H1 (cell line): ENCODE data around the gene NABP1. TPM values are rescaled to one million over a fixed set of nuclear protein-coding genes. Genes with fewer than 3 reads are reported as not detected.

Experiments
- CTCF ChIA-PET: fragments of 300-600 bp; sonication (Branson Sonifier 250); formaldehyde crosslinking; loops from one replicate; lab custom pipeline; 2021; ENCODE audit not compliant: partially characterized antibody; lab: Charles Lee
- POLR2A ChIA-PET: fragments of 300-600 bp; sonication (Branson Sonifier 250); formaldehyde crosslinking; loops from one replicate; lab custom pipeline; 2021; ENCODE audit warnings: inconsistent platforms; ENCODE audit not compliant: partially characterized antibody; lab: Charles Lee
- DNase-seq, 2 experiments: peaks; one replicate each; pipeline versions ENCODE4 v3.0.0 to v3.0.0-alpha.2; 2010 to 2022; ENCODE audit warnings: low spot score in 2 of 2, low read depth in 1 of 2, mixed read lengths in 1 of 2
- FAIRE-seq: peaks from 2 replicates; lab custom pipeline; 2011; peaks lifted over from hg19 to GRCh38; lab: Jason Lieb, UNC
- H2AFZ ChIP-seq: 2 replicates; pipeline ENCODE4 v1.8.1; 2012; ENCODE audit warnings: low read length, inconsistent platforms
- H2AK5ac ChIP-seq: 2 replicates; pipeline ENCODE4 v1.6.1; 2013; ENCODE audit warnings: low read depth, low read length
- H2BK120ac ChIP-seq: replicated peaks from 2 replicates; pipeline ENCODE3; 2013; ENCODE audit warnings: low read depth, low read length, inconsistent platforms
- H2BK12ac ChIP-seq: 2 replicates; pipeline ENCODE4 v1.6.1; 2013; ENCODE audit warnings: low read depth, low read length
- H2BK15ac ChIP-seq: 2 replicates; pipeline ENCODE4 v1.6.1; 2013; ENCODE audit warnings: low read length
- H2BK20ac ChIP-seq: 2 replicates; pipeline ENCODE4 v1.6.1; 2013; ENCODE audit warnings: low read length
- H2BK5ac ChIP-seq: 2 replicates; pipeline ENCODE4 v1.6.1; 2013; ENCODE audit warnings: low read depth, low read length
- H3K14ac ChIP-seq: 2 replicates; pipeline ENCODE4 v1.6.1; 2013; ENCODE audit warnings: inconsistent platforms; ENCODE audit not compliant: insufficient read length
- H3K18ac ChIP-seq: 2 replicates; pipeline ENCODE4 v1.6.1; 2013; ENCODE audit warnings: low read length; ENCODE audit errors: extremely low read depth
- H3K23ac ChIP-seq: 2 replicates; pipeline ENCODE4 v1.6.1; 2013; ENCODE audit warnings: inconsistent platforms; ENCODE audit not compliant: insufficient read length
- H3K23me2 ChIP-seq: 2 replicates; pipeline ENCODE4 v1.6.1; 2013; ENCODE audit warnings: low read depth, low read length
- H3K27ac ChIP-seq: 2 replicates; pipeline ENCODE4 v1.6.1; 2011; ENCODE audit warnings: low read depth, low read length, inconsistent platforms
- H3K27me3 ChIP-seq, 4 experiments: replicated peaks in 1 of 4; 1 replicate in 1 of 4; 2 replicates in 3 of 4; pipeline versions ENCODE4 v1.6.1 to v1.8.1; 2011 to 2013; ENCODE audit warnings: low read length in 3 of 4, mild to moderate bottlenecking in 3 of 4, inconsistent platforms in 2 of 4, mixed read lengths in 2 of 4, moderate library complexity in 1 of 4; ENCODE audit not compliant: control insufficient read depth in 3 of 4, insufficient read depth in 3 of 4; ENCODE audit errors: extremely low read depth in 1 of 4
- H3K36me3 ChIP-seq, 4 experiments: 2 replicates each; pipeline versions ENCODE4 v1.6.1 to v1.8.1; 2011 to 2013; ENCODE audit warnings: mild to moderate bottlenecking in 4 of 4, low read length in 3 of 4, moderate library complexity in 2 of 4, control low read depth in 1 of 4, inconsistent platforms in 1 of 4; ENCODE audit not compliant: insufficient read depth in 4 of 4, control insufficient read depth in 2 of 4
- H3K4ac ChIP-seq: replicated peaks from 2 replicates; pipeline ENCODE3; 2013; ENCODE audit warnings: low read length, low read depth, mixed read lengths, inconsistent platforms; ENCODE audit not compliant: insufficient read length
- H3K4me1 ChIP-seq, 4 experiments: replicated peaks in 1 of 4; 1 replicate in 1 of 4; 2 replicates in 3 of 4; pipeline versions ENCODE4 v1.6.1 to v1.8.1; 2011 to 2013; ENCODE audit warnings: low read length in 3 of 4, inconsistent platforms in 2 of 4, mixed read lengths in 1 of 4; ENCODE audit not compliant: insufficient read depth in 4 of 4, control insufficient read depth in 3 of 4
- H3K4me2 ChIP-seq, 2 experiments: 2 replicates each; pipeline versions ENCODE4 v1.6.1 to v1.8.1; 2011 to 2013; ENCODE audit warnings: low read depth in 2 of 2, low read length in 2 of 2, control low read depth in 1 of 2, inconsistent platforms in 1 of 2, mild to moderate bottlenecking in 1 of 2; ENCODE audit not compliant: insufficient read depth in 1 of 2
- H3K4me3 ChIP-seq, 4 experiments: fragments of 200-600, 300-600 bp in 1 of 4; sonication (generic), shearing (Covaris generic), sonication (Bioruptor Twin) in 1 of 4; 2 replicates each; pipeline versions ENCODE4 v1.5.1 to v1.8.1; 2011 to 2016; ENCODE audit warnings: low read length in 4 of 4, low read depth in 3 of 4, control low read depth in 2 of 4, inconsistent platforms in 2 of 4, mild to moderate bottlenecking in 2 of 4, mixed read lengths in 1 of 4, moderate library complexity in 1 of 4; ENCODE audit not compliant: insufficient read depth in 2 of 4; ENCODE audit errors: extremely low read depth in 1 of 4
- H3K56ac ChIP-seq: replicated peaks from 2 replicates; pipeline ENCODE3; 2013; ENCODE audit warnings: low read depth, mild to moderate bottlenecking, mixed read lengths, low read length, inconsistent platforms; ENCODE audit not compliant: insufficient read length
- H3K79me1 ChIP-seq: 2 replicates; pipeline ENCODE4 v1.6.1; 2013; ENCODE audit warnings: low read depth, low read length, control low read depth
- H3K79me2 ChIP-seq, 2 experiments: 2 replicates each; pipeline versions ENCODE4 v1.6.1 to v1.8.1; 2012 to 2013; ENCODE audit warnings: low read length in 2 of 2, mild to moderate bottlenecking in 2 of 2, inconsistent platforms in 1 of 2; ENCODE audit not compliant: insufficient read depth in 2 of 2, control insufficient read depth in 1 of 2
- H3K9ac ChIP-seq, 4 experiments: replicated peaks in 1 of 4; 1 replicate in 1 of 4; 2 replicates in 3 of 4; pipeline versions ENCODE4 v1.6.1 to v1.8.1; 2011 to 2013; ENCODE audit warnings: low read depth in 3 of 4, low read length in 3 of 4, control low read depth in 2 of 4, mild to moderate bottlenecking in 2 of 4, moderate library complexity in 2 of 4, inconsistent platforms in 1 of 4; ENCODE audit errors: extremely low read depth in 1 of 4
- H3K9me3 ChIP-seq, 2 experiments: 2 replicates each; pipeline versions ENCODE4 v1.6.1 to v1.8.1; 2012 to 2013; ENCODE audit warnings: mild to moderate bottlenecking in 2 of 2, moderate library complexity in 2 of 2, control low read depth in 1 of 2, inconsistent platforms in 1 of 2, low read depth in 1 of 2, low read length in 1 of 2, mixed read lengths in 1 of 2; ENCODE audit not compliant: insufficient read depth in 2 of 2
- H4K20me1 ChIP-seq, 2 experiments: replicated peaks in 1 of 2; 2 replicates each; pipeline versions ENCODE3 to v1.8.1; 2011 to 2013; ENCODE audit warnings: inconsistent platforms in 2 of 2, low read length in 2 of 2, mild to moderate bottlenecking in 1 of 2; ENCODE audit not compliant: insufficient read depth in 2 of 2, control insufficient read depth in 1 of 2
- H4K5ac ChIP-seq: 2 replicates; pipeline ENCODE4 v1.6.1; 2013; ENCODE audit warnings: low read length, low read depth, mixed read lengths, inconsistent platforms; ENCODE audit not compliant: insufficient read length
- H4K8ac ChIP-seq: 2 replicates; pipeline ENCODE4 v1.8.0; 2013; ENCODE audit warnings: mild to moderate bottlenecking, moderate library complexity, low read length, inconsistent platforms; ENCODE audit not compliant: insufficient read depth; ENCODE audit errors: extremely low read depth
- H4K91ac ChIP-seq: replicated peaks from 2 replicates; pipeline ENCODE3; 2013; ENCODE audit warnings: low read length, mixed read lengths, inconsistent platforms; ENCODE audit not compliant: insufficient read length
- BCL11A ChIP-seq, 2 experiments: IDR thresholded peaks; one replicate each; pipeline ENCODE4 v1.6.1; 2011; ENCODE audit warnings: low read depth in 2 of 2, low read length in 2 of 2, mild to moderate bottlenecking in 2 of 2
- CHD1 ChIP-seq: IDR thresholded peaks from 2 replicates; pipeline ENCODE4 v1.6.1; 2012; ENCODE audit warnings: low read depth, low read length, improper control_type of control experiment
- EP300 ChIP-seq, 2 experiments: IDR thresholded peaks; 1 replicate in 1 of 2; 2 replicates in 1 of 2; pipeline ENCODE4 v1.6.1; 2011 to 2012; ENCODE audit warnings: low read depth in 2 of 2, low read length in 2 of 2, mild to moderate bottlenecking in 2 of 2, borderline replicate concordance in 1 of 2, inconsistent platforms in 1 of 2, moderate library complexity in 1 of 2
- FOSL1 ChIP-seq: IDR thresholded peaks from 2 replicates; pipeline ENCODE4 v1.6.1; 2011; ENCODE audit warnings: mild to moderate bottlenecking, low read depth, low read length, moderate library complexity; ENCODE audit not compliant: insufficient read depth
- NANOG ChIP-seq: IDR thresholded peaks from 2 replicates; pipeline ENCODE4 v1.6.1; 2011; ENCODE audit warnings: low read length, low read depth, mild to moderate bottlenecking, inconsistent platforms; ENCODE audit not compliant: insufficient read depth, poor library complexity, severe bottlenecking
- POLR2A ChIP-seq, 2 experiments: IDR thresholded peaks; 1 replicate in 1 of 2; 2 replicates in 1 of 2; pipeline ENCODE4 v1.6.1; 2011; ENCODE audit warnings: low read depth in 2 of 2, low read length in 2 of 2, mild to moderate bottlenecking in 2 of 2; ENCODE audit errors: control extremely low read depth in 1 of 2
- POU5F1 ChIP-seq: IDR thresholded peaks from 2 replicates; pipeline ENCODE4 v1.6.1; 2011; ENCODE audit warnings: low read depth, mild to moderate bottlenecking, low read length, moderate library complexity
- RAD21 ChIP-seq, 2 experiments: IDR thresholded peaks in 1 of 2; conservative IDR thresholded peaks in 1 of 2; 2 replicates each; pipeline ENCODE4 v1.6.1; 2011; ENCODE audit warnings: low read depth in 2 of 2, low read length in 2 of 2, improper control_type of control experiment in 1 of 2, inconsistent platforms in 1 of 2, mild to moderate bottlenecking in 1 of 2, moderate library complexity in 1 of 2
- SAP30 ChIP-seq: fragments of 300-600 bp; sonication (generic); IDR thresholded peaks from 2 replicates; pipeline ENCODE4 v1.7.1; 2012; ENCODE audit warnings: low read length, moderate library complexity, mild to moderate bottlenecking, inconsistent platforms; ENCODE audit not compliant: insufficient read depth, insufficient replicate concordance
- SIN3A ChIP-seq, 2 experiments: IDR thresholded peaks in 1 of 2; conservative IDR thresholded peaks in 1 of 2; 2 replicates each; pipeline ENCODE4 v1.6.1; 2011 to 2012; ENCODE audit warnings: low read length in 2 of 2, improper control_type of control experiment in 1 of 2, low read depth in 1 of 2, mild to moderate bottlenecking in 1 of 2
- SIX5 ChIP-seq: IDR thresholded peaks from 2 replicates; pipeline ENCODE4 v1.6.1; 2011; ENCODE audit warnings: mild to moderate bottlenecking, low read depth, low read length
- TBP ChIP-seq: IDR thresholded peaks from 2 replicates; pipeline ENCODE4 v1.6.1; 2011; ENCODE audit warnings: low read depth, low read length, improper control_type of control experiment
- WGBS, 2 experiments: shearing (Covaris generic) in 1 of 2; methylation state at CpG; one replicate each; pipeline versions ENCODE4 v1.1.6 to v1.1.7; 2013 to 2015; ENCODE audit warnings: low lambda C conversion rate in 2 of 2, mixed read lengths in 2 of 2, inconsistent platforms in 1 of 2, low coverage in 1 of 2, missing lambda C conversion rate in 1 of 2; ENCODE audit not compliant: insufficient replicate concordance in 2 of 2, insufficient coverage in 1 of 2, insufficient read length in 1 of 2; ENCODE audit errors: extremely low coverage in 1 of 2, missing lambda C conversion rate in 1 of 2; 5-methylcytosine and 5-hydroxymethylcytosine counted together
- polyA plus RNA-seq, 7 experiments: library from polyadenylated mRNA; depleted of rRNA in 3 of 7; stranded (reverse) in 5 of 7; unstranded in 2 of 7; fragments of >200 nt in 5 of 7; fragments of 200-250 nt in 2 of 7; gene quantifications; 1 replicate in 5 of 7; 2 replicates in 1 of 7; 4 replicates in 1 of 7; pipeline versions ENCODE4 v1.2.1 to v1.2.3, GENCODE V29; 2011 to 2013; ENCODE audit warnings: missing spikeins in 2 of 7, mixed read lengths in 2 of 7
- total RNA-seq: library from RNA; stranded (reverse); fragmentation: NEBNext Ultra II Directional; extraction: Animal tissue kit (Norgen Biotek cat#: 25700); gene quantifications from 2 replicates; pipeline ENCODE4 v1.2.1, GENCODE V29; 2021
- TF ChIP-seq, protein P1 (sequence below): IDR thresholded peaks from 2 replicates; pipeline ENCODE4 v1.6.1; 2011; ENCODE audit warnings: low read length, improper control_type of control experiment

Gene NABP1
- total and polyA plus RNA-seq, 2 of the 8 experiments (the other 6 are each of a cell fraction or from before 2014, with no cell fraction given): 0.63 to 4.8 TPM

DNA sequence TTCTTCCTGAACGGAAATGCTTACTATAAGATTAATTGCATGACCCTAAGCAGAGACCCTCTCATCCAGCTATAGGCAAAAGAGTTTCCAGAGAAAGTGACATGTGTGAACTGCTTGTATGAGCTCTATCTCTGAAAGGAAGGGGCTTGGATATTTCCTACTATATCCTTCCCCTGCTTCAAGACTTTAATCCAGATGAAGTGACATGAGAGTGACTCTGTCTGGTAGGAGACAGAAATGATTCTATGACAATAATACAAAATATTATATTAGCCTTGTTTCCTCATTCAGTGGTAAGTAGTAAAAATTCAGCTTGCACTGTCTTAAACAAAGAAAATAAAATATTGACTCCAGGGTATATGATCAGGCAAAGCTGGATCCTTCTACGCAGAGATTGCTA is 37.5 kb downstream of the NABP1 start:
- DNase-seq: no peak
- CTCF ChIA-PET: interaction anchor here (0.6 to 1.4 kb wide), 6 partner anchors 9 to 158 kb away, joined by 3 to 5 read pairs (median 4); no protein-coding TSS in a partner anchor
- no peak for FAIRE-seq
- Histone ChIP-seq H3K4me1 (no peaks in the 10 kb centered on the region), H3K23ac (no peak overlapping the region), H3K27ac (no peak overlapping the region), H3K14ac (no peak overlapping the region), H4K5ac (no peak overlapping the region), H3K27me3 (no peaks in the 10 kb centered on the region), H2BK15ac (no peak overlapping the region), H4K20me1 (no peaks in the 10 kb centered on the region), H3K4me2 (no peak overlapping the region), H3K36me3 (no peaks in the 10 kb centered on the region), H2BK5ac (no peak overlapping the region), H2BK20ac (no peak overlapping the region), H4K8ac (no peak overlapping the region), H3K56ac (no peak overlapping the region), H3K79me2 (no peaks in the 10 kb centered on the region), H2AK5ac (no peak overlapping the region), H3K9ac (no peak overlapping the region), H3K9me3 (no peaks in the 10 kb centered on the region), H2BK12ac (no peak overlapping the region), H2AFZ (no peak overlapping the region), H3K4ac (no peak overlapping the region), H3K23me2 (no peaks in the 10 kb centered on the region), H3K4me3 (no peak overlapping the region), H3K79me1 (no peaks in the 10 kb centered on the region), H4K91ac (no peak overlapping the region), H3K18ac (no peak overlapping the region), H2BK120ac (no peak overlapping the region)
- POLR2A ChIA-PET: no interaction called here
- 93% methylated on average over 2 of the region's 2 CpGs; no CpG with 5 or more reads in 1 of the 2 experiments for whole genome bisulfite sequencing, 2 experiments
- TF ChIP-seq BCL11A (IDR thresholded peaks at IDR 0.05; ENCODE audit: low read depth in 2 of 2, low read length in 2 of 2): no peak
- TF ChIP-seq SIN3A (conservative IDR thresholded peaks at IDR 0.05 in 1 of 2, IDR thresholded peaks at IDR 0.05 in 1 of 2; ENCODE audit: low read depth in 1 of 2, low read length in 2 of 2): no peak
- TF ChIP-seq EP300 (IDR thresholded peaks at IDR 0.05; ENCODE audit: borderline replicate concordance in 1 of 2, low read depth in 2 of 2, low read length in 2 of 2): no peak
- no peak for TF ChIP-seq TBP
- no peak for TF ChIP-seq SIX5
- no peak for TF ChIP-seq CHD1
- no peak for TF ChIP-seq SAP30
- no peak for TF ChIP-seq NANOG
- TF ChIP-seq POU5F1: no peak
- TF ChIP-seq FOSL1: no peak
- TF ChIP-seq POLR2A (IDR thresholded peaks at IDR 0.05; ENCODE audit: control extremely low read depth in 1 of 2, low read depth in 2 of 2, low read length in 2 of 2): no peak
- TF ChIP-seq, protein P1, sequence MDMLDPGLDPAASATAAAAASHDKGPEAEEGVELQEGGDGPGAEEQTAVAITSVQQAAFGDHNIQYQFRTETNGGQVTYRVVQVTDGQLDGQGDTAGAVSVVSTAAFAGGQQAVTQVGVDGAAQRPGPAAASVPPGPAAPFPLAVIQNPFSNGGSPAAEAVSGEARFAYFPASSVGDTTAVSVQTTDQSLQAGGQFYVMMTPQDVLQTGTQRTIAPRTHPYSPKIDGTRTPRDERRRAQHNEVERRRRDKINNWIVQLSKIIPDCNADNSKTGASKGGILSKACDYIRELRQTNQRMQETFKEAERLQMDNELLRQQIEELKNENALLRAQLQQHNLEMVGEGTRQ: no peak
- TF ChIP-seq RAD21 (IDR thresholded peaks at IDR 0.05 in 1 of 2, conservative IDR thresholded peaks at IDR 0.05 in 1 of 2; ENCODE audit: low read depth in 2 of 2, low read length in 2 of 2): no peak
